HG03108 (cell line): ENCODE data around the gene CTSC.

Experiments
- ATAC-seq: cut with Tn5 transposase; IDR thresholded peaks from one replicate; pipeline ENCODE4 v1.9.1; 2021; ENCODE audit warnings: moderate library complexity; ENCODE audit not compliant: unreplicated experiment

The CTSC gene

GRCh38 chr11:88320149-88320559 is 17.4 kb downstream of the CTSC start:
- ATAC-seq: no peak

GRCh38 chr11:88318017-88318416 is 19.5 kb downstream of the CTSC start:
- no peak for ATAC-seq

GRCh38 chr11:88317536-88317935 is 20.0 kb downstream of the CTSC start:
- no peak for ATAC-seq

GRCh38 chr11:88315981-88316441 is 21.5 kb downstream of the CTSC start:
- no peak for ATAC-seq

GRCh38 chr11:88315015-88315414 is 22.5 kb downstream of the CTSC start:
- ATAC-seq: no peak

- ATAC-seq: no peak
Measured at GRCh38 chr11:88313441-88313840, 24.1 kb downstream of the CTSC start.

GRCh38 chr11:88312628-88313027 is 24.9 kb downstream of the CTSC start:
- ATAC-seq: no peak

GRCh38 chr11:88310246-88310645 is 27.3 kb downstream of the CTSC start:
- no peak for ATAC-seq

GRCh38 chr11:88308576-88308975 is 29.0 kb downstream of the CTSC start:
- ATAC-seq: no peak

GRCh38 chr11:88307749-88308425 is 29.6 kb downstream of the CTSC start:
- ATAC-seq: peak; percentile 43

GRCh38 chr11:88306785-88307184 is 30.8 kb downstream of the CTSC start:
- no peak for ATAC-seq

GRCh38 chr11:88305430-88305829 is 32.1 kb downstream of the CTSC start:
- no peak for ATAC-seq

- no peak for ATAC-seq
Measured at GRCh38 chr11:88304352-88304751, 33.2 kb downstream of the CTSC start.

GRCh38 chr11:88303037-88303436 is 34.5 kb downstream of the CTSC start:
- no peak for ATAC-seq

GRCh38 chr11:88301488-88302140 is 35.9 kb downstream of the CTSC start:
- ATAC-seq: peak; percentile 50

- ATAC-seq: peak; percentile 65
Measured at GRCh38 chr11:88300888-88301487, 36.5 kb downstream of the CTSC start.

GRCh38 chr11:88297863-88298262 is 39.7 kb downstream of the CTSC start:
- ATAC-seq: no peak

GRCh38 chr11:88297421-88297820 is 40.1 kb downstream of the CTSC start:
- ATAC-seq: no peak

GRCh38 chr11:88295028-88295427 is 42.5 kb downstream of the CTSC start:
- no peak for ATAC-seq

- ATAC-seq: no peak
Measured at GRCh38 chr11:88293931-88294330, 43.6 kb downstream of the CTSC start.

- ATAC-seq: no peak
Measured at GRCh38 chr11:88292171-88292843, 45.2 kb downstream of the CTSC start.

GRCh38 chr11:88288560-88288959 is 49.0 kb downstream of the CTSC start:
- no peak for ATAC-seq
